Right cardiac atrium (tissue), 5 donors: ENCODE results near the gene CD58. TPM values are rescaled to one million over a fixed set of nuclear protein-coding genes. Genes with fewer than 3 reads are reported as not detected.
A peak's percentile ranks its signal among the peaks of the same experiment; 100 is the strongest.
"Not testable (repeated sequence)": the region's sequence is repeated elsewhere in the genome, so short reads cannot be mapped to it uniquely, and the experiment has no call there.

ENCODE experiments used
- ATAC-seq, 2 donors: fragments of 200-7000 bp; cut with Tn5 transposase; one replicate each; pipeline versions ENCODE4 v1.8.0 to v1.9.1; 2020; ENCODE audit warnings: moderate library complexity in 2 of 2, mild to moderate bottlenecking in 1 of 2
- DNase-seq, 3 donors: peaks; one replicate each; pipeline ENCODE4 v3.0.0-alpha.2; 2020
- H3K27ac ChIP-seq: one replicate; pipeline ENCODE4 v1.5.1; 2013; ENCODE audit warnings: mild to moderate bottlenecking, low read length, control low read depth, moderate library complexity
- H3K27me3 ChIP-seq: one replicate; pipeline ENCODE4 v1.6.1; 2013; ENCODE audit not compliant: control insufficient read depth, insufficient read depth
- H3K4me1 ChIP-seq: one replicate; pipeline ENCODE4 v1.6.1; 2013; ENCODE audit warnings: low read length; ENCODE audit not compliant: control insufficient read depth, insufficient read depth
- H3K4me3 ChIP-seq: one replicate; pipeline ENCODE4 v1.5.1; 2013; ENCODE audit warnings: low read length, control low read depth
- H3K9me3 ChIP-seq: one replicate; pipeline ENCODE4 v1.6.1; 2013; ENCODE audit warnings: low read length; ENCODE audit not compliant: control insufficient read depth
- WGBS: extraction: QIAGEN DNeasy Blood & Tissue Kit; methylation state at CpG from one replicate; pipeline ENCODE4 v1.1.7; 2013; 5-methylcytosine and 5-hydroxymethylcytosine counted together
- intact Hi-C, 4 donors: fragments of 100-400 bp; cut with DNase I; formaldehyde crosslinking; loops; one replicate each; pipeline versions ENCODE4 v1.11.0 to v1.14.0; 2022 to 2023
- polyA plus RNA-seq: library from polyadenylated mRNA; stranded (reverse); fragments of 200-250 nt; gene quantifications from one replicate; pipeline ENCODE4 v1.2.3, GENCODE V29; 2013
- total RNA-seq, 4 donors: library from RNA; stranded (reverse); fragmentation: NEBNext Ultra II Directional; extraction: Animal tissue kit (Norgen Biotek cat#: 25700); gene quantifications; one replicate each; pipeline ENCODE4 v1.2.1, GENCODE V29; 2021
- donor health status: healthy with polysubstance abuse.
- donor health status: DM: no; HTN: yes; CAD: no.
- donor health status: DM: no; HTN: no; CAD: no.
- donor health status: DM: no; HTN: yes; CAD: no; lungs with severe emphysema.
- donor health status: DM: yes; HTN: yes; CAD: no.

Gene CD58
- total and polyA plus RNA-seq, 5 donors: 17.8 to 39.0 (median 21.8) TPM

GRCh38 chr1:116591951-116592605, 21.3 kb upstream of the CD58 start:
- H3K4me1 ChIP-seq, H3K4me3 ChIP-seq, intact Hi-C loops, ATAC-seq, H3K27me3 ChIP-seq, DNase-seq, H3K9me3 ChIP-seq, H3K27ac ChIP-seq: not testable (repeated sequence)
- WGBS: 86% methylated on average over 7 of the region's 7 CpGs

- H3K9me3 ChIP-seq, DNase-seq, H3K27me3 ChIP-seq, H3K27ac ChIP-seq, H3K4me3 ChIP-seq, ATAC-seq, intact Hi-C loops, H3K4me1 ChIP-seq: not testable (repeated sequence)
- 80% methylated on average over 5 of the region's 10 CpGs for WGBS
These were observed 20.5 kb upstream of the CD58 start for GRCh38 chr1:116591006-116591950.

- intact Hi-C loops, H3K27ac ChIP-seq, H3K9me3 ChIP-seq, H3K4me1 ChIP-seq, ATAC-seq, H3K27me3 ChIP-seq, H3K4me3 ChIP-seq, DNase-seq: not testable (repeated sequence)
- 89% methylated on average over 6 of the region's 6 CpGs for WGBS
These were observed 19.7 kb upstream of the CD58 start for GRCh38 chr1:116590359-116591005.

GRCh38 chr1:116589101-116589735, 18.4 kb upstream of the CD58 start:
- WGBS: 51% methylated on average over 9 of the region's 9 CpGs
- H3K27ac ChIP-seq, H3K9me3 ChIP-seq, H3K4me1 ChIP-seq, DNase-seq, H3K4me3 ChIP-seq, H3K27me3 ChIP-seq, ATAC-seq, intact Hi-C loops: not testable (repeated sequence)

GRCh38 chr1:116587501-116588227, 16.8 kb upstream of the CD58 start:
- no peaks in the 10 kb centered on the region for H3K9me3 ChIP-seq
- no peak overlapping the region for H3K27ac ChIP-seq
- no peak overlapping the region for H3K4me3 ChIP-seq
- intact Hi-C loops: no loop called here
- H3K27me3 ChIP-seq: no peaks in the 10 kb centered on the region
- 70% methylated on average over 5 of the region's 5 CpGs for WGBS
- ATAC-seq (peak; percentile 15 to 31), DNase-seq (no peak)
- H3K4me1 ChIP-seq: no peaks in the 10 kb centered on the region

GRCh38 chr1:116586741-116587143, 15.9 kb upstream of the CD58 start:
- Histone ChIP-seq H3K27ac (no peak overlapping the region), H3K4me3 (no peak overlapping the region), H3K27me3 (no peaks in the 10 kb centered on the region), H3K4me1 (no peaks in the 10 kb centered on the region), H3K9me3 (no peaks in the 10 kb centered on the region)
- ATAC-seq: no peak
- DNase-seq: no peak
- WGBS: 84% methylated on average over 3 of the region's 3 CpGs
- intact Hi-C loops: no loop called here

- WGBS: 76% methylated on average over 1 of the region's 1 CpG
- intact Hi-C loops: no loop called here
- DNase-seq (no peak), ATAC-seq (no peak)
- Histone ChIP-seq H3K4me3 (no peak overlapping the region), H3K4me1 (no peaks in the 10 kb centered on the region), H3K9me3 (no peaks in the 10 kb centered on the region), H3K27ac (no peak overlapping the region), H3K27me3 (no peaks in the 10 kb centered on the region)
These were observed 15.1 kb upstream of the CD58 start for GRCh38 chr1:116585886-116586285.

GRCh38 chr1:116581323-116581885, 10.6 kb upstream of the CD58 start:
- Histone ChIP-seq H3K4me1 (no peaks in the 10 kb centered on the region), H3K27ac (no peak overlapping the region), H3K9me3 (no peaks in the 10 kb centered on the region), H3K27me3 (no peaks in the 10 kb centered on the region), H3K4me3 (no peak overlapping the region)
- no peak for DNase-seq
- 95% methylated on average over 3 of the region's 3 CpGs for WGBS
- ATAC-seq: no peak
- intact Hi-C loops: no loop called here

GRCh38 chr1:116580446-116581322, 9.9 kb upstream of the CD58 start:
- no peaks in the 10 kb centered on the region for H3K4me1 ChIP-seq
- H3K27me3 ChIP-seq: no peaks in the 10 kb centered on the region
- H3K9me3 ChIP-seq: no peaks in the 10 kb centered on the region
- ATAC-seq: no peak
- intact Hi-C loops: no loop called here
- no peak overlapping the region for H3K27ac ChIP-seq
- H3K4me3 ChIP-seq: no peak overlapping the region
- WGBS: 90% methylated on average over 7 of the region's 7 CpGs
- DNase-seq: no peak
